ENCODE measurements around the gene MED17.
"Not testable (repeated sequence)": the region's sequence is repeated elsewhere in the genome, so short reads cannot be mapped to it uniquely, and the experiment has no call there.

Gene MED17

DNA sequence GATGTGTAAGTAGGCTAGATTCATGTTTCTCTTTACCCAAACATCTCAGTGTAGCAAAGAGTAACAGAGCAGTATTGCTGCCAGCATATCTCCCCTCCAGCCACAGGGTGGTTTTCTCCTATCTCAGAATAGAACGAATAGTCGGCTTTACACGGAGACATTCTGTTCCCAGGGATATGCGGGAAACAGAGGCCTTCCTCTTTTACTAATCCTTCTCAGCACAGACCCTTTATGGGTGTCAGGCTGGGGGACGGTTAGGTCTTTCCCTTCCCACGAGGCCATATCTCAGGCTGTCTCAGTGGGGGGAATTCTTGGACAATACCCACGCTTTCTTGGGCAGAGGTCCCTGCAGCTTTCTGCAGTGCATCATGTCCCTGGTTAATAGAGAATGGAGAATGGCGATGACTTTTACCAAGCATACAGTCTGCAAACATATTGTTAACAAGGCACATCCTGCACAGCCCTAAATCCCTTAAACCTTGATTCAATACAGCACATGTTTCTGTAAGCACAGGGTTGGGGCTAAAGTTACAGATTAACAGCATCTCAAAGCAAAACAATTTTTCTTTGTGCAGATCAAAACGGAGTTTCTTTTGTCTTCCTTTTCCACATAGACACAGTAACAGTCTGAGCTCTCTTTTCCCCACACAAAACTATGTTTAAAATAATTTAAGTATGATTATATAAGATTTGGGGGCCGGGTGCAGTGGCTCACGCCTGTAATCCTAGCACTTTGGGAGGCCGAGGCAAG lies 38.9 kb upstream of the MED17 start:
- H3K27me3 Mint-ChIP-seq, result not testable (repeated sequence)

DNA sequence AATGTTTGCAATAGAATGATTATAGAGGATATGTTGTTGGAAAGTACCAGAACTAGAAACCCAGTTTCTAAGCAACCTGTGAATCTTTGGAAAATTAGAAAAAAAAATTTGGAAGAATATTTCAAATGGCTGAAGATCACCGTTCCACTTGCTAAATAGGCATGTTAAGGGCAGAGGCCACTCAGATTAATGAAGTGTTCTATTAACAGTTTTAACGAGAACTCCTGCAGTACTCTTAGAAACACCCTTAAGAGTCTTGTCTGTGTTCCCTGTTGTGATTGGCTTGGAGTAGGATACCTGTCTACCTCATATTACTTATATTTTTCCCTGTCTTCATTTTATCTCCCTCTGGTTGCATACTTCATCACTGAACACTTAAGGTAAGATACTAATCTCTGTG lies 38.0 kb upstream of the MED17 start:
- peaks cover 6% of the 10 kb centered on the region for H3K4me1 Mint-ChIP-seq
- H3K9me3 Mint-ChIP-seq, result no peaks in the 10 kb centered on the region
- ATAC-seq, result no peak
- no peak overlapping the region for H3K4me3 Mint-ChIP-seq
- H3K27ac Mint-ChIP-seq, result no peak overlapping the region
- peaks cover 22% of the 10 kb centered on the region for H3K36me3 Mint-ChIP-seq
- H3K27me3 Mint-ChIP-seq, result no peaks in the 10 kb centered on the region

More for the DNA sequence above, 38.9 kb upstream of the MED17 start:
- H3K4me3 Mint-ChIP-seq, H3K27ac Mint-ChIP-seq, ATAC-seq, H3K4me1 Mint-ChIP-seq, H3K9me3 Mint-ChIP-seq: not testable (repeated sequence)
- H3K36me3 Mint-ChIP-seq, result peaks cover 29% of the 10 kb centered on the region

DNA sequence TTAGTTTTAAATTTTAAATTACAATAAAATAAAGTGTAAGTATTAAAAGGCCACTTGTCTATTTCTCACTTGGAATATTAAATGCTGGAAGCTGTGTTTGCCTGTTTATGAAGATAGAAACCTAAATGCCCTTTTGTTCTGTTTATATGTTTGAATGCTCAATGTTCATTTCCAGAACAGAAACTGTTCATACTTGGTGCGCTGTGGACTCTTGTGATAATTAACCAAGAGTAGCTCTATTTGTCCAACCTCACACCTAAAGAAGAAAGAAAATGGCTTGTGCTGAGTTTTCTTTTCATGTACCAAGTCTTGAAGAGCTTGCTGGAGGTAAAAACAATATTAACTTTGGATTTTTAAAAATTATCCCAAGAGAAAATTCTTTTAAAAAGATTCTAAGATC lies 37.0 kb upstream of the MED17 start:
- Mint-ChIP-seq H3K36me3 (peaks cover 21% of the 10 kb centered on the region), H3K4me1 (peaks cover 3% of the 10 kb centered on the region), H3K9me3 (no peaks in the 10 kb centered on the region), H3K27me3 (no peaks in the 10 kb centered on the region), H3K4me3 (no peak overlapping the region), H3K27ac (no peak overlapping the region)
- ATAC-seq, result no peak

DNA sequence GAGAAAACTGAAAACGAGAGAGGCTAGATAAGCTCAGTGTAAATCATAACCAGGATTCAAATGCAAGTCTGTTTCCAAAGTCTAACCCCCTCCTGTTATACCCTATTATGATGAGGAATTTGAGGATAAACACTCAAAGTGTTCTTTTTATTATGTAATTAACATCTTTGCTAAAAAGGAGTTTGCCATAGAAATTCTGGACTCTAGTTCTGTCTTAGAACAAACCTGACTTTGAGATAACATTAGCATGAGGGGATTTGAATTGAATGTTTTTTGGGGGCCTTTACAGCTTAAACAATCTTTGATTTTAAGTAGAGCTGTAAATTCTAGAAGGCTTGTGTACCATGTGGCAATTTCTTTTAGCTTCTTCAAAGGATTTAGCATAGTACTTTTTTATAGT lies 33.1 kb upstream of the MED17 start:
- H3K36me3 Mint-ChIP-seq, result peaks cover 15% of the 10 kb centered on the region
- no peaks in the 10 kb centered on the region for H3K27me3 Mint-ChIP-seq
- no peaks in the 10 kb centered on the region for H3K4me1 Mint-ChIP-seq
- H3K27ac Mint-ChIP-seq, result no peak overlapping the region
- ATAC-seq, result no peak
- H3K4me3 Mint-ChIP-seq, result no peak overlapping the region
- no peaks in the 10 kb centered on the region for H3K9me3 Mint-ChIP-seq

DNA sequence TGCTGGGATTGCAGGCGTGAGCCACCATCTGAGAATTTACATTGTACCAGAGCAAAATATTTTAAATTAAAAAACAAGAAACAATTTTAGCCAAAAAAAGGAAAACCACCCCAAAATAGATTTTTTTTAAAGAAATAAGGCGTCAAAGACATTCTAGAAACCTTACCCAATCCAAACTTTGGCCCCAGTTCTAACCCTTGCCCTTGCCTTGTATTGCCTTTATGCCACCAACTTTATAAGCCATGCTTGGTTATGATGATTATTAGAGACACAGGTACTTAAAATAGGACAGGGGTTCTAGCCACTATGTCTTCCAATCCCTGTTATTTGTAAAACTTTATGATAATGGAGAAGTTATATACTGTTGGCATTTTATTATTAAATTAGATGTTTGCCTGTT lies 30.8 kb upstream of the MED17 start:
- Mint-ChIP-seq H3K9me3 (no peaks in the 10 kb centered on the region), H3K4me3 (no peak overlapping the region), H3K4me1 (peaks cover 6% of the 10 kb centered on the region), H3K27me3 (no peaks in the 10 kb centered on the region), H3K27ac (no peak overlapping the region), H3K36me3 (peaks cover 22% of the 10 kb centered on the region)
- no peak for ATAC-seq

DNA sequence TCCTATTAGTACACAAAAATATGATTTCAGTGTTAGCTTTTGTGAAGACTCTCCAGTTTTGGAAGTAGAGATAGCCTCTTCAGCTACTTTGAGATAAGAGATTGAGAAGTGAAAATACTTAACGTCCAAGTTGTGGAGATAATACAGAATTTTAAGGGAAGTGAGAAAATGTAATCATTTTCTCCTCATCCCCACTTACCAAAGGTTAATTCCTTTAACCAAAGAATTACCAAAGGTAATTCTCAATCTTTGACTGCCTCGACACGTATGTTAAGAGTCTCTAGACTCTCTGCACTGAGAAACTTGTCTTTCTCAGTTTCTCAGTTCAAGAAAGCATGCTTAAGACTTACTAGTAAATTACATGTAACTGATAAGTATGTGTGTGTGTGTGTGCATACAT lies 27.3 kb upstream of the MED17 start:
- no peaks in the 10 kb centered on the region for H3K27me3 Mint-ChIP-seq
- peak; percentile 64 for ATAC-seq
- H3K4me1 Mint-ChIP-seq, result peaks cover 6% of the 10 kb centered on the region
- no peaks in the 10 kb centered on the region for H3K9me3 Mint-ChIP-seq
- peaks cover 32% of the 10 kb centered on the region for H3K36me3 Mint-ChIP-seq
- no peak overlapping the region for H3K27ac Mint-ChIP-seq
- H3K4me3 Mint-ChIP-seq, result no peak overlapping the region

DNA sequence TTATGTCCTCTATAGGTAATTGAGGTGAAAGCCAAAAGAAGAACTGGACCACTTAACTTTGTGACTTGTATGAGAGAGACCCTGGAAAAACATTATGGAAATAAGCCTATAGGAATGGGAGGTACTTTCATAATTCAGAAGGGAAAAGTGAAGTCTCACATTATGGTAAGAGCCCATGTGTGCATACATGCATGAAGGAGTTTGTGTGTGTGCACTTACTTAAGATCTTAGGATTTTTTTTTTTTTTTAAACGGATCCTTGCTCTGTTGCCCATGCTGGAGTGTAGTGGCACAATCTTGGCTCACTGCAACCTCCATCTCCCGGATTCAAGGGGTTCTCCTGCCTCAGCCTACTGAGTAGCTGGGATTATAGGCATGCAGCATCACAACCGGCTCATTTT lies 26.8 kb upstream of the MED17 start:
- Mint-ChIP-seq H3K4me3 (no peak overlapping the region), H3K9me3 (no peaks in the 10 kb centered on the region), H3K36me3 (peaks cover 28% of the 10 kb centered on the region), H3K27me3 (no peaks in the 10 kb centered on the region), H3K27ac (no peak overlapping the region), H3K4me1 (peaks cover 6% of the 10 kb centered on the region)
- ATAC-seq, result no peak

DNA sequence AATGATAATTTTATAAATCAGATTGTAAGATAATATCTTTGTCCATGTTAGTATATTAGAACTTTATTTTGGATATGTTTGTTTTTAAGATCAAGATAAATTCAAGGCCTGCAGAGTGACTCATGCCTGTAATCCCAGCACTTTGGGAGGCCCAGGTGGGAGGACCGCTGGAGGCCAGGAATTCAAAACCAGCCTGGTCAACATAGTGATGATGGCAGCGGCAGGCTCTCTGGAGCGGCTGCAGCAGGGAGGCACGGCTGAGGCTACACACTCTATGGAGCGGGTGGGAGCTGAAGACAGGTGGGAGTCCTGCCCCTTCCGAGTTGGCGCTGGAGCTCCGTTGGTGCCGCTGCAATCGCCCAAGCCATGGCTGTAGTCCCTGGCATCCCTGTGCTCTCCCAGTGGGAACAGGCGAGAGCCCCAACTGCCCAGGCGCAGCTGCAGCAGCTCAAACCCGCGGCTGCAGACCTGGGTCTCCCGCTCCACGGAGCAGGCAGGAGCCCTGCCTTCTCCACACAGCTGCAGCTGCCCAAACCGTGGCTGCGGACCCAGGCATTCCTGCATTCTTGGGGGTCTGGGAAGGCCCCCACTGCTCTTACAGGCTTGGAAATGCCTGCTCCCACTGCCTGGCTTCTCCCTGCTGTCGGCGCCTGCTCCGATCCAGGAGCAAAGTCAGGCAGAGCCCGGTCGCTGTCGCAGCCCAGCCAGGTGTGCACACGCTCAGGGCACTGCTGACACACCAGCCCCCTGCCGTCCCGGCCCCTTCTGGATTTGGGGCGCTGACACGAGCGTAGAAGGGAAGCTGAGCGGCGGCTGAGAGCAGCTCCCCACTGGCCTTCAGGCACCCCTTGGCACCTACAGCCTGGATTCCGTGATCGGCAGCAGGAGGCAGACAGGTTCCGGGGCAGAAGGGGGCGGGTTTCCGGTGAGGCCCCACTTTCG lies 25.9 kb upstream of the MED17 start:
- no peak for ATAC-seq
- peaks cover 6% of the 10 kb centered on the region for H3K4me1 Mint-ChIP-seq
- no peaks in the 10 kb centered on the region for H3K27me3 Mint-ChIP-seq
- no peak overlapping the region for H3K27ac Mint-ChIP-seq
- peaks cover 24% of the 10 kb centered on the region for H3K36me3 Mint-ChIP-seq
- H3K9me3 Mint-ChIP-seq, result no peaks in the 10 kb centered on the region
- H3K4me3 Mint-ChIP-seq, result no peak overlapping the region

GRCh38 chr11:93759123-93759522 lies 25.0 kb upstream of the MED17 start:
- H3K4me1 Mint-ChIP-seq, H3K27me3 Mint-ChIP-seq, ATAC-seq, H3K9me3 Mint-ChIP-seq, H3K27ac Mint-ChIP-seq, H3K4me3 Mint-ChIP-seq: not testable (repeated sequence)
- peaks cover 24% of the 10 kb centered on the region for H3K36me3 Mint-ChIP-seq

GRCh38 chr11:93761910-93762309 lies 22.2 kb upstream of the MED17 start:
- H3K36me3 Mint-ChIP-seq, result peaks cover 41% of the 10 kb centered on the region
- ATAC-seq, result no peak
- no peak overlapping the region for H3K4me3 Mint-ChIP-seq
- H3K27me3 Mint-ChIP-seq, result no peaks in the 10 kb centered on the region
- no peak overlapping the region for H3K27ac Mint-ChIP-seq
- peaks cover 3% of the 10 kb centered on the region for H3K4me1 Mint-ChIP-seq
- H3K9me3 Mint-ChIP-seq, result peaks cover 2% of the 10 kb centered on the region

DNA sequence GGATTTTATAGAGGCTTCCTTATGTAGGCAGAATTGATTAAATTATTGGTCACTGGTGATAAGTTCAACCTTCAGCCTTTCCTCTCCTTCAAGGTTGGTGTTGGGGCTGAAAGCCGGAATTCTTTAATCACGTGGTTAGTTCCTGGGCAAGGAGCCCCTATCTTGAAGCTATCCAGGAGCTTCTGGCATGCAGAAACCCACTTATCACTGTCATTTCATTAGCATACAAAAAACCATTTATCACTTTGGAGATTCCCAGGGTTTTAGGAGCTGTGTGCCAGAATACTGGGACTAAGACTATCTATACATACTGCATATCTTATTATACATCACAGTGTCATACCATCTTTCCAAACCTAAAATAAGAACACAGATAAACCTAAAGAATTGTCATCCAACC lies 18.5 kb upstream of the MED17 start:
- ATAC-seq, result no peak
- Mint-ChIP-seq H3K27ac (no peak overlapping the region), H3K36me3 (peaks cover 30% of the 10 kb centered on the region), H3K27me3 (no peaks in the 10 kb centered on the region), H3K4me1 (no peaks in the 10 kb centered on the region), H3K9me3 (peaks cover 5% of the 10 kb centered on the region), H3K4me3 (no peak overlapping the region)

GRCh38 chr11:93766504-93766903 lies 17.6 kb upstream of the MED17 start:
- Mint-ChIP-seq H3K4me1 (no peaks in the 10 kb centered on the region), H3K36me3 (peaks cover 26% of the 10 kb centered on the region), H3K4me3 (no peak overlapping the region), H3K9me3 (peaks cover 5% of the 10 kb centered on the region), H3K27ac (no peak overlapping the region), H3K27me3 (no peaks in the 10 kb centered on the region)
- ATAC-seq, result no peak

- peaks cover 31% of the 10 kb centered on the region for H3K36me3 Mint-ChIP-seq
- H3K27ac Mint-ChIP-seq, result no peak overlapping the region
- no peak overlapping the region for H3K4me3 Mint-ChIP-seq
- H3K27me3 Mint-ChIP-seq, result no peaks in the 10 kb centered on the region
- ATAC-seq, result no peak
- H3K4me1 Mint-ChIP-seq, result no peaks in the 10 kb centered on the region
- peaks cover 5% of the 10 kb centered on the region for H3K9me3 Mint-ChIP-seq
These were observed 17.1 kb upstream of the MED17 start for GRCh38 chr11:93767018-93767417.

DNA sequence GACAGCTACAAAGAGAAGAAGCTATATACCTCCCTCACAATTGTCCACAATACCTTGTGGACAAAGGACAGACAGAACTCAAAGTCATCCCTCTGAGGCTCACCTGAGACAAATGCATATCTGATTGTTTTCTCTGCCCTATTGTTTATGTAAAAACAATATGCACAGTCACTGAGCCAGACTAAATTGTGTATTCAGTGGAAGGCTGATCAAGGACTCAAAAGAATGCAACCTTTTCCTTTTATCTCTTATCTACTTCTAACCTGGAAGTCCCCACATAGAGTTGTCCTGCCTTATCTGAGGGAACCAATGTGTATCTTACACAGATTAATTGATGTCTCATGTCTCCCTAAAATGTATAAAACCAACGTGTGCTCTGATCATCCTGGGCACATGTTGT lies 13.9 kb upstream of the MED17 start:
- Mint-ChIP-seq H3K27ac (no peak overlapping the region), H3K4me3 (no peak overlapping the region), H3K9me3 (peaks cover 8% of the 10 kb centered on the region), H3K36me3 (peaks cover 39% of the 10 kb centered on the region), H3K27me3 (no peaks in the 10 kb centered on the region), H3K4me1 (no peaks in the 10 kb centered on the region)
- ATAC-seq, result no peak

- Mint-ChIP-seq H3K4me3 (no peak overlapping the region), H3K4me1 (no peaks in the 10 kb centered on the region), H3K27me3 (no peaks in the 10 kb centered on the region), H3K36me3 (peaks cover 21% of the 10 kb centered on the region), H3K27ac (no peak overlapping the region), H3K9me3 (peaks cover 5% of the 10 kb centered on the region)
- ATAC-seq, result no peak
These were observed 12.0 kb upstream of the MED17 start for GRCh38 chr11:93772123-93772522.

- Mint-ChIP-seq H3K36me3 (peaks cover 17% of the 10 kb centered on the region), H3K27ac (no peak overlapping the region), H3K9me3 (peaks cover 3% of the 10 kb centered on the region), H3K27me3 (no peaks in the 10 kb centered on the region), H3K4me3 (no peak overlapping the region), H3K4me1 (no peaks in the 10 kb centered on the region)
- ATAC-seq, result no peak
These were observed 11.0 kb upstream of the MED17 start for GRCh38 chr11:93773045-93773477.

All from stimulated activated memory B cell treated with anti-CD40 and anti-IgM and Interleukin-4, amounts not matched to agents 10 μg/mL and 1 μg/mL and 100 μg/mL, for 72 hours (primary cell).